LNCaP clone FGC (cell line): ENCODE measurements around the gene LGR6.
A peak's percentile ranks its signal among the peaks of the same experiment; 100 is the strongest.
"Not testable (repeated sequence)": the region's sequence is repeated elsewhere in the genome, so short reads cannot be mapped to it uniquely, and the experiment has no call there.

Experiments
- DNase-seq: peaks from one replicate; pipeline ENCODE4 v3.0.0-alpha.2; 2011; ENCODE audit warnings: low read depth
- H3K4me3 ChIP-seq: 2 replicates; pipeline ENCODE4 v1.5.1; 2011; ENCODE audit warnings: mild to moderate bottlenecking, low read depth, low read length, control low read depth
- CTCF ChIP-seq: IDR thresholded peaks from 2 replicates; pipeline ENCODE4 v1.5.1; 2012; ENCODE audit warnings: mild to moderate bottlenecking; ENCODE audit not compliant: control insufficient read depth, insufficient read depth; ENCODE audit errors: extremely low read depth

LGR6 gene

GRCh38 chr1:202235856-202236837 lies 42.5 kb downstream of the LGR6 start:
- TF ChIP-seq CTCF, result peak; percentile 75
- no peak overlapping the region for H3K4me3 ChIP-seq

GRCh38 chr1:202237052-202237451 lies 43.5 kb downstream of the LGR6 start:
- H3K4me3 ChIP-seq, result no peak overlapping the region
- no peak for DNase-seq
- TF ChIP-seq CTCF, result peak; percentile 54

More at GRCh38 chr1:202235856-202236837, 42.5 kb downstream of the LGR6 start:
- peak; percentile 32 for DNase-seq

- DNase-seq, result no peak
Observed at GRCh38 chr1:202238914-202239313, 45.3 kb downstream of the LGR6 start.

GRCh38 chr1:202240226-202240625 lies 46.6 kb downstream of the LGR6 start:
- not testable (repeated sequence) for H3K4me3 ChIP-seq, DNase-seq

More at GRCh38 chr1:202238914-202239313, 45.3 kb downstream of the LGR6 start:
- no peak overlapping the region for H3K4me3 ChIP-seq
- TF ChIP-seq CTCF, result no peak

- no peak for TF ChIP-seq CTCF
- H3K4me3 ChIP-seq, result no peak overlapping the region
- DNase-seq, result no peak
Observed at GRCh38 chr1:202240956-202241355, 47.4 kb downstream of the LGR6 start.

GRCh38 chr1:202241376-202242079 lies 47.9 kb downstream of the LGR6 start:
- no peak overlapping the region for H3K4me3 ChIP-seq
- no peak for TF ChIP-seq CTCF
- DNase-seq, result no peak

- no peak for TF ChIP-seq CTCF
- no peak overlapping the region for H3K4me3 ChIP-seq
- no peak for DNase-seq
Observed at GRCh38 chr1:202242080-202242419, 48.5 kb downstream of the LGR6 start.
